Activated B cell treated with CpG ODN at 0.5 μM for 24 hours (primary cell): ENCODE measurements around the gene C2. TPM values are rescaled to one million over a fixed set of nuclear protein-coding genes. Genes with fewer than 3 reads are reported as not detected.

ENCODE experiments used
- ATAC-seq: fragments of 200-7000 bp; cut with Tn5 transposase; one replicate; pipeline ENCODE4 v1.10.0; 2021; ENCODE audit warnings: low read depth, mild to moderate bottlenecking, moderate library complexity
- CTCF ChIA-PET: fragments of 350-600 bp; sonication (Branson Sonifier 250); formaldehyde crosslinking; loops from one replicate; lab custom pipeline; 2021; ENCODE audit warnings: antibody characterized with exemption; lab: Charles Lee
- POLR2A ChIA-PET: fragments of 350-600 bp; sonication (Branson Sonifier 250); formaldehyde crosslinking; loops from one replicate; lab custom pipeline; 2021; ENCODE audit warnings: antibody characterized with exemption; lab: Charles Lee
- DNase-seq: peaks from one replicate; pipeline ENCODE4 v3.0.0; 2022
- H3K27ac Mint-ChIP-seq: one replicate; pipeline ENCODE4 v1.8.0; 2020; ENCODE audit warnings: mixed read lengths
- H3K27me3 Mint-ChIP-seq: one replicate; pipeline ENCODE4 v1.8.0; 2021; ENCODE audit warnings: mixed read lengths
- H3K36me3 Mint-ChIP-seq: one replicate; pipeline ENCODE4 v1.8.0; 2021; ENCODE audit warnings: low read depth, mixed read lengths
- H3K4me1 Mint-ChIP-seq: one replicate; pipeline ENCODE4 v1.8.0; 2021; ENCODE audit warnings: mixed read lengths
- H3K4me3 Mint-ChIP-seq: one replicate; pipeline ENCODE4 v1.8.0; 2020; ENCODE audit warnings: mild to moderate bottlenecking, mixed read lengths
- H3K9me3 Mint-ChIP-seq: one replicate; pipeline ENCODE4 v1.8.0; 2020; ENCODE audit warnings: mixed read lengths
- CTCF ChIP-seq: fragments of 200-600 bp; IDR thresholded peaks from one replicate; pipeline ENCODE4 v1.8.0; 2022; ENCODE audit warnings: antibody characterized with exemption, mild to moderate bottlenecking
- intact Hi-C: fragments of 100-400 bp; cut with micrococcal nuclease; formaldehyde crosslinking; loops from one replicate; pipeline ENCODE4 v1.15.1; 2024
- total RNA-seq: library from RNA; stranded (reverse); gene quantifications from 2 replicates; pipeline ENCODE4 v1.2.3, GENCODE V29; 2022

Gene C2
- total RNA-seq, 1 donor from 2014 or later, result 0.95 TPM

- Mint-ChIP-seq H3K4me1 (peaks cover 8% of the 10 kb centered on the region), H3K27ac (no peak overlapping the region), H3K27me3 (no peaks in the 10 kb centered on the region), H3K9me3 (no peaks in the 10 kb centered on the region), H3K4me3 (no peak overlapping the region), H3K36me3 (peaks cover 64% of the 10 kb centered on the region)
- intact Hi-C loops, result no loop called here
- ChIA-PET POLR2A (interaction anchor here (0.6 kb wide), 1 partner anchor 493 kb away, joined by 8 read pairs; no protein-coding TSS in a partner anchor), CTCF (no interaction called here)
- no peak for TF ChIP-seq CTCF
- ATAC-seq, result no peak
- no peak for DNase-seq
These were observed 34.7 kb upstream of the C2 start for GRCh38 chr6:31892821-31893220.

GRCh38 chr6:31896493-31896855, 31.0 kb upstream of the C2 start:
- Mint-ChIP-seq H3K36me3 (peaks cover 40% of the 10 kb centered on the region), H3K4me1 (peaks cover 27% of the 10 kb centered on the region), H3K27ac (peak overlapping the region; percentile 74), H3K9me3 (no peaks in the 10 kb centered on the region), H3K4me3 (peak overlapping the region; percentile 82), H3K27me3 (no peaks in the 10 kb centered on the region)
- ChIA-PET POLR2A (interaction anchor here (0.8 to 3.0 kb wide), 2 partner anchors 20 to 33 kb away, joined by 3 to 29 read pairs; partner anchors contain the start of gene NEU1), CTCF (interaction anchor here (1.4 kb wide), 1 partner anchor 9 kb away, joined by 3 read pairs; no protein-coding TSS in a partner anchor)
- DNase-seq (no peak), ATAC-seq (no peak)
- intact Hi-C loops, result loop anchor here (2.0 to 5.0 kb wide), 3 partner anchors 62 to 350 kb away; partner anchors contain the start of genes ATP6V1G2, CSNK2B, LY6G5B and NELFE
- TF ChIP-seq CTCF, result no peak

- ATAC-seq, result peak; percentile 4
- Mint-ChIP-seq H3K36me3 (peaks cover 36% of the 10 kb centered on the region), H3K4me1 (peaks cover 27% of the 10 kb centered on the region), H3K27me3 (no peaks in the 10 kb centered on the region), H3K4me3 (peak overlapping the region; percentile 97), H3K27ac (peak overlapping the region; percentile 74), H3K9me3 (no peaks in the 10 kb centered on the region)
- no peak for DNase-seq
- no peak for TF ChIP-seq CTCF
- CTCF ChIA-PET, result interaction anchor here (1.4 kb wide), 1 partner anchor 10 kb away, joined by 3 read pairs; no protein-coding TSS in a partner anchor
- POLR2A ChIA-PET, result interaction anchor here (0.6 to 3.0 kb wide), 11 partner anchors 12 to 1465 kb away, joined by 3 to 29 read pairs (median 8); partner anchors contain the start of genes ABHD16A, DXO, LSM2 and NELFE
- intact Hi-C loops, result loop anchor here (1.0 to 5.0 kb wide), 5 partner anchors 35 to 350 kb away; partner anchors contain the start of genes ATF6B, ATP6V1G2, CSNK2B and LY6G5B
These were observed 30.5 kb upstream of the C2 start for GRCh38 chr6:31896856-31897611.

- CTCF ChIA-PET, result interaction anchor here (0.7 to 1.4 kb wide), 2 partner anchors 7 to 10 kb away, joined by 3 read pairs; no protein-coding TSS in a partner anchor
- TF ChIP-seq CTCF, result no peak
- no peaks in the 10 kb centered on the region for H3K9me3 Mint-ChIP-seq
- H3K36me3 Mint-ChIP-seq, result peaks cover 29% of the 10 kb centered on the region
- H3K27me3 Mint-ChIP-seq, result no peaks in the 10 kb centered on the region
- H3K27ac Mint-ChIP-seq, result peak within 1 kb of the TSS; percentile 94
- peak; percentile 83 for DNase-seq
- intact Hi-C loops, result loop anchor here (1.0 to 5.0 kb wide), 6 partner anchors 35 to 351 kb away; partner anchors contain the start of genes ATF6B, ATP6V1G2, CSNK2B and LY6G5B
- ATAC-seq, result peak; percentile 47
- POLR2A ChIA-PET, result interaction anchor here (0.5 to 3.0 kb wide), 25 partner anchors 11 to 1673 kb away, joined by 3 to 29 read pairs (median 4); partner anchors contain the start of genes ABHD16A, APOM, BAG6 and DDX39B
- peak within 1 kb of the TSS; percentile 97 for H3K4me3 Mint-ChIP-seq
- H3K4me1 Mint-ChIP-seq, result peaks cover 32% of the 10 kb centered on the region
These were observed 29.7 kb upstream of the C2 start, which contains the start of gene EHMT2 for GRCh38 chr6:31897612-31898382. EHMT2 (minus strand) TSS chr6:31897698; CDS start chr6:31897677, 21 bp downstream.
